ENCODE results near the gene SPDEF.

DNA sequence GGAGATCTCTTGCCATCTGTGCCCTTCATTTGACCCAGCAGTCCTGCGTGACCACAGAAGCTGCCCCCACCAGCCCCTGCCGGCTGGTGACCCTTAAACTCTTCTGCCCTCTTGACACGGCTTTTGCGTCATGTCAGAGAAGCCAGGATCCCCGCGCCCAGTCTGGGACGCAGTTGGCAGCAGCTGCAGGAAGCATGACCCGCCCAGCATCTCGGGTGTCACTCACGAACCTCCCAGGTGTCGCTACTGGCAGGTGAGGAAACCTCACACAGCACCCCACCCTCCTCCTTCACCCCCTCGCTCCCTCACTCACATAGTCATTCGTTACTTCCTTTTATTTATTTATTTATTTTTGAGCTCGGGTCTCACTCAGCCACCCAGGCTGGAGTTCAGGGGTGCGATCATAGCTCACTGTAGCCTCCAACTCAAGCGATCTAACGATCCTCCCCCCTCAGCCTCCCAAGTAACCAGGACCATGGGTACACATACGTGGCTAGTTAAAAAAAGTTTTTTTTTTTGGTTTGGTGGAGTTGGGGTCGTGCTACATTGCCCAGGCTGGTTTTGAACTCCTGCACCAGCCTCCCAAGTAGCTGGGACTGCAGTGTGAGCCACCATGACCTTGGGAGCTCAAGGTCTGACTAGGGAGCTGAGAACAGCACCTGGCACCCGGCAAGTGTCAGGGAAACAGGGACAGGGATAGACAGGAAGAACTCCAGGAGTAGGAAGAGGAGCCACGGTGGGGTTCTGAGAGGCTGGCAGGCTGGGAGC is 14.1 kb upstream of the SPDEF start:
- TF ChIP-seq RBBP5 (conservative IDR thresholded peaks at IDR 0.05) = no peak
- no peak for TF ChIP-seq POLR2A (IDR thresholded peaks at IDR 0.05; ENCODE audit: low read depth, low read length)
- TF ChIP-seq ZNF622 (IDR thresholded peaks at IDR 0.05) = no peak
- TF ChIP-seq, protein P1, sequence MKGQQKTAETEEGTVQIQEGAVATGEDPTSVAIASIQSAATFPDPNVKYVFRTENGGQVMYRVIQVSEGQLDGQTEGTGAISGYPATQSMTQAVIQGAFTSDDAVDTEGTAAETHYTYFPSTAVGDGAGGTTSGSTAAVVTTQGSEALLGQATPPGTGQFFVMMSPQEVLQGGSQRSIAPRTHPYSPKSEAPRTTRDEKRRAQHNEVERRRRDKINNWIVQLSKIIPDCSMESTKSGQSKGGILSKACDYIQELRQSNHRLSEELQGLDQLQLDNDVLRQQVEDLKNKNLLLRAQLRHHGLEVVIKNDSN (IDR thresholded peaks at IDR 0.05; ENCODE audit: borderline replicate concordance, extremely low read length, insufficient read depth, low read depth, low read length) = no peak
- no peak for TF ChIP-seq PAX5 (IDR thresholded peaks at IDR 0.05; ENCODE audit: borderline replicate concordance, low read depth, low read length)
- TF ChIP-seq SRF (IDR thresholded peaks at IDR 0.05; ENCODE audit: low read depth in 2 of 2, low read length in 2 of 2) = no peak
- TF ChIP-seq, protein P2, sequence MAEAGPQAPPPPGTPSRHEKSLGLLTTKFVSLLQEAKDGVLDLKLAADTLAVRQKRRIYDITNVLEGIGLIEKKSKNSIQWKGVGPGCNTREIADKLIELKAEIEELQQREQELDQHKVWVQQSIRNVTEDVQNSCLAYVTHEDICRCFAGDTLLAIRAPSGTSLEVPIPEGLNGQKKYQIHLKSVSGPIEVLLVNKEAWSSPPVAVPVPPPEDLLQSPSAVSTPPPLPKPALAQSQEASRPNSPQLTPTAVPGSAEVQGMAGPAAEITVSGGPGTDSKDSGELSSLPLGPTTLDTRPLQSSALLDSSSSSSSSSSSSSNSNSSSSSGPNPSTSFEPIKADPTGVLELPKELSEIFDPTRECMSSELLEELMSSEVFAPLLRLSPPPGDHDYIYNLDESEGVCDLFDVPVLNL (IDR thresholded peaks at IDR 0.05; ENCODE audit: low read depth, low read length) = no peak
- no peak for TF ChIP-seq RCOR1 (conservative IDR thresholded peaks at IDR 0.05; ENCODE audit: low read depth, low read length)
- TF ChIP-seq, protein P3, sequence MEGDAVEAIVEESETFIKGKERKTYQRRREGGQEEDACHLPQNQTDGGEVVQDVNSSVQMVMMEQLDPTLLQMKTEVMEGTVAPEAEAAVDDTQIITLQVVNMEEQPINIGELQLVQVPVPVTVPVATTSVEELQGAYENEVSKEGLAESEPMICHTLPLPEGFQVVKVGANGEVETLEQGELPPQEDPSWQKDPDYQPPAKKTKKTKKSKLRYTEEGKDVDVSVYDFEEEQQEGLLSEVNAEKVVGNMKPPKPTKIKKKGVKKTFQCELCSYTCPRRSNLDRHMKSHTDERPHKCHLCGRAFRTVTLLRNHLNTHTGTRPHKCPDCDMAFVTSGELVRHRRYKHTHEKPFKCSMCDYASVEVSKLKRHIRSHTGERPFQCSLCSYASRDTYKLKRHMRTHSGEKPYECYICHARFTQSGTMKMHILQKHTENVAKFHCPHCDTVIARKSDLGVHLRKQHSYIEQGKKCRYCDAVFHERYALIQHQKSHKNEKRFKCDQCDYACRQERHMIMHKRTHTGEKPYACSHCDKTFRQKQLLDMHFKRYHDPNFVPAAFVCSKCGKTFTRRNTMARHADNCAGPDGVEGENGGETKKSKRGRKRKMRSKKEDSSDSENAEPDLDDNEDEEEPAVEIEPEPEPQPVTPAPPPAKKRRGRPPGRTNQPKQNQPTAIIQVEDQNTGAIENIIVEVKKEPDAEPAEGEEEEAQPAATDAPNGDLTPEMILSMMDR (IDR thresholded peaks at IDR 0.05 in 2 of 3, conservative IDR thresholded peaks at IDR 0.05 in 1 of 3; ENCODE audit: control insufficient read depth in 2 of 3, extremely low read depth in 1 of 3, insufficient read depth in 1 of 3, low read depth in 3 of 3, low read length in 3 of 3) = no peak
- no peak for TF ChIP-seq CREB1 (IDR thresholded peaks at IDR 0.05; ENCODE audit: low read depth)
- no peak for TF ChIP-seq ESRRA (IDR thresholded peaks at IDR 0.05; ENCODE audit: low read length)
- no peak for TF ChIP-seq YBX1 (IDR thresholded peaks at IDR 0.05)

All from GM12878 (cell line).